ENCODE measurements around the gene ANKIB1. TPM values are rescaled to one million over a fixed set of nuclear protein-coding genes. Genes with fewer than 3 reads are reported as not detected.

Gene ANKIB1
- polyA plus RNA-seq, 1 of the 3 experiments (the other 2 are of a cell fraction): 24.6 TPM

DNA sequence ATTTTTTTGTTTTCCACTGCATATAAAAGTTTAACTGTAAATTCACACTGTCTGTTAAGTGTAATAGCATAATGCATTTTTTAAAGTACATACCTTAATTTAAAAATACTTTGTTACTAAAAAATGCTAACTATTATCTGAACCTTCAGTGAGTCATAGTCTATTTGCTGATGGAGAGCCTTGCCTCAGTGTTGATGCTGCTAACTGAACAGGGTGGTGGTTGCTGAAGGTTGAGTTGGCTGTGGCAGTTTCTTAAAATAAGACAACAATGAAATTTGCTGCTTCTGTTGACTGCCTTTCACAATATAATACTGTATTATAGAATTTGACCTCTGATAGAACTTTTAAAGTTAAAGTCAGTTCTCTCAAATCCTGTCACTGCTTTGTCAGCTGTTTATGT, 129.2 kb downstream of the ANKIB1 start:
- no peak for DNase-seq
- H3K4me2 ChIP-seq: no peak overlapping the region
- ChIA-PET CTCF (interaction anchor here (1.4 kb wide), 1 partner anchor 14 kb away, joined by 3 read pairs; no protein-coding TSS in a partner anchor), POLR2A (no interaction called here)
- H3K4me3 ChIP-seq (ENCODE audit: low read depth in 2 of 2, low read length in 1 of 2): no peak overlapping the region
- H3K9me2 ChIP-seq: no peaks in the 10 kb centered on the region
- no peaks in the 10 kb centered on the region for H3K4me1 ChIP-seq (ENCODE audit: control insufficient read depth in 1 of 2, insufficient read depth in 2 of 2, low read depth in 1 of 2, low read length in 1 of 2)
- no peak overlapping the region for H2AFZ ChIP-seq (ENCODE audit: low read depth)
- no peaks in the 10 kb centered on the region for H3K79me2 ChIP-seq (ENCODE audit: insufficient read depth)
- H3K9ac ChIP-seq: no peak overlapping the region
- no peaks in the 10 kb centered on the region for H3K27me3 ChIP-seq (ENCODE audit: insufficient read depth)
- no peaks in the 10 kb centered on the region for H3K9me3 ChIP-seq
- no peak overlapping the region for H3K27ac ChIP-seq (ENCODE audit: low read depth in 2 of 2, low read length in 1 of 2)
- no peaks in the 10 kb centered on the region for H4K20me1 ChIP-seq (ENCODE audit: insufficient read depth)
- H3K36me3 ChIP-seq (replicated peaks in 1 of 2; ENCODE audit: control insufficient read depth in 1 of 2, insufficient read depth in 2 of 2, low read length in 1 of 2): peaks cover 62 to 68% of the 10 kb centered on the region in 2 experiments
- no peak for TF ChIP-seq RAD21 (IDR thresholded peaks at IDR 0.05; ENCODE audit: low read length)
- no peak for TF ChIP-seq NFIC (IDR thresholded peaks at IDR 0.05; ENCODE audit: borderline replicate concordance)
- no peak for TF ChIP-seq YY1 (IDR thresholded peaks at IDR 0.05; ENCODE audit: low read depth)
- TF ChIP-seq, protein P1, sequence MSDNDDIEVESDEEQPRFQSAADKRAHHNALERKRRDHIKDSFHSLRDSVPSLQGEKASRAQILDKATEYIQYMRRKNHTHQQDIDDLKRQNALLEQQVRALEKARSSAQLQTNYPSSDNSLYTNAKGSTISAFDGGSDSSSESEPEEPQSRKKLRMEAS (IDR thresholded peaks at IDR 0.05; ENCODE audit: low read depth): no peak
- TF ChIP-seq RXRA (IDR thresholded peaks at IDR 0.05; ENCODE audit: borderline replicate concordance, low read depth): no peak
- TF ChIP-seq RCOR1 (IDR thresholded peaks at IDR 0.05; ENCODE audit: low read length): no peak
- TF ChIP-seq GATA2 (CRISPR knock-in tag; IDR thresholded peaks at IDR 0.05): no peak
- no peak for TF ChIP-seq POLR2AphosphoS5 (IDR thresholded peaks at IDR 0.05; ENCODE audit: low read depth, low read length)
- TF ChIP-seq TEAD4 (IDR thresholded peaks at IDR 0.05; ENCODE audit: borderline replicate concordance, insufficient read depth): no peak
- TF ChIP-seq, protein P2, sequence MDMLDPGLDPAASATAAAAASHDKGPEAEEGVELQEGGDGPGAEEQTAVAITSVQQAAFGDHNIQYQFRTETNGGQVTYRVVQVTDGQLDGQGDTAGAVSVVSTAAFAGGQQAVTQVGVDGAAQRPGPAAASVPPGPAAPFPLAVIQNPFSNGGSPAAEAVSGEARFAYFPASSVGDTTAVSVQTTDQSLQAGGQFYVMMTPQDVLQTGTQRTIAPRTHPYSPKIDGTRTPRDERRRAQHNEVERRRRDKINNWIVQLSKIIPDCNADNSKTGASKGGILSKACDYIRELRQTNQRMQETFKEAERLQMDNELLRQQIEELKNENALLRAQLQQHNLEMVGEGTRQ (IDR thresholded peaks at IDR 0.05; ENCODE audit: borderline replicate concordance, low read depth, low read length): no peak
- TF ChIP-seq FOSL2 (IDR thresholded peaks at IDR 0.05; ENCODE audit: borderline replicate concordance, low read depth): no peak
- no peak for TF ChIP-seq TAF1 (IDR thresholded peaks at IDR 0.05; ENCODE audit: borderline replicate concordance, low read depth, low read length)
- TF ChIP-seq, protein P3, sequence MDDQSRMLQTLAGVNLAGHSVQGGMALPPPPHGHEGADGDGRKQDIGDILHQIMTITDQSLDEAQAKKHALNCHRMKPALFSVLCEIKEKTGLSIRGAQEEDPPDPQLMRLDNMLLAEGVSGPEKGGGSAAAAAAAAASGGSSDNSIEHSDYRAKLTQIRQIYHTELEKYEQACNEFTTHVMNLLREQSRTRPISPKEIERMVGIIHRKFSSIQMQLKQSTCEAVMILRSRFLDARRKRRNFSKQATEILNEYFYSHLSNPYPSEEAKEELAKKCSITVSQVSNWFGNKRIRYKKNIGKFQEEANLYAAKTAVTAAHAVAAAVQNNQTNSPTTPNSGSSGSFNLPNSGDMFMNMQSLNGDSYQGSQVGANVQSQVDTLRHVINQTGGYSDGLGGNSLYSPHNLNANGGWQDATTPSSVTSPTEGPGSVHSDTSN (IDR thresholded peaks at IDR 0.05): no peak
- H3F3A ChIP-seq (replicated peaks; ENCODE audit: insufficient read depth): peaks cover 5% of the 10 kb centered on the region

DNA sequence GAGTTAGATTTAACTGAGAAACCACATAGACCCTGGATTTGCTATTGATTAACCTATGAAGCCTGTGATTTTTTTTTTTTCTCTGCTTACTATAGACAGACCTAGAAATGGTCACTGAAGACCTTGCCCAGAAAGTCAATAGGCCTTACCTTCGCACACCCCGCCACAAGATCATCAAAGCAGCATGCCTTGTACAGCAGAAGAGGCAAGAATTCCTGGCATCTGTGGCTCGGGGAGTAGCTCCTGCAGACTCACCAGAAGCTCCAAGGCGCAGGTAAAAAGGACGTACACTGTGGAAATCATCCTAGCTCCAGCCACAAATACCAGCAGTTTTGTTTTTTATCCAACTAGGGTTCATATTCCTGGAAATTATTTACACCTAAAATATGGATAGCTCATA, 145.3 kb downstream of the ANKIB1 start:
- Histone ChIP-seq H3K27me3 (ENCODE audit: insufficient read depth) (no peaks in the 10 kb centered on the region), H3K9ac (no peak overlapping the region), H3K9me3 (no peaks in the 10 kb centered on the region), H4K20me1 (ENCODE audit: insufficient read depth) (no peaks in the 10 kb centered on the region), H3K4me1 (ENCODE audit: control insufficient read depth in 1 of 2, insufficient read depth in 2 of 2, low read depth in 1 of 2, low read length in 1 of 2) (no peaks in the 10 kb centered on the region; a peak in 1 of 4 replicates), H3K79me2 (ENCODE audit: insufficient read depth) (no peaks in the 10 kb centered on the region), H3K9me2 (no peaks in the 10 kb centered on the region), H2AFZ (ENCODE audit: low read depth) (no peak overlapping the region), H3K36me3 (replicated peaks in 1 of 2; ENCODE audit: control insufficient read depth in 1 of 2, insufficient read depth in 2 of 2, low read length in 1 of 2) (peaks cover 85 to 90% of the 10 kb centered on the region in 2 experiments), H3K27ac (ENCODE audit: low read depth in 2 of 2, low read length in 1 of 2) (no peak overlapping the region), H3F3A (replicated peaks; ENCODE audit: insufficient read depth) (peaks cover 3% of the 10 kb centered on the region), H3K4me2 (no peak overlapping the region), H3K4me3 (ENCODE audit: low read depth in 2 of 2, low read length in 1 of 2) (no peak overlapping the region)
- TF ChIP-seq RCOR1 (IDR thresholded peaks at IDR 0.05; ENCODE audit: low read length) (no peak), SIN3A (IDR thresholded peaks at IDR 0.05; ENCODE audit: borderline replicate concordance, low read depth, low read length) (no peak), MEF2A (IDR thresholded peaks at IDR 0.05; ENCODE audit: borderline replicate concordance, low read depth) (no peak), TEAD4 (IDR thresholded peaks at IDR 0.05; ENCODE audit: borderline replicate concordance, insufficient read depth) (no peak), TCF12 (IDR thresholded peaks at IDR 0.05) (no peak), FOXM1 (IDR thresholded peaks at IDR 0.05; ENCODE audit: low read depth) (no peak), NFIC (IDR thresholded peaks at IDR 0.05; ENCODE audit: borderline replicate concordance) (no peak), FOXJ3 (CRISPR knock-in tag; IDR thresholded peaks at IDR 0.05) (no peak), SMC3 (IDR thresholded peaks at IDR 0.05; ENCODE audit: low read depth, low read length) (no peak), RFX5 (IDR thresholded peaks at IDR 0.05; ENCODE audit: low read length) (no peak), YY1 (IDR thresholded peaks at IDR 0.05; ENCODE audit: low read depth) (no peak), EZH2phosphoT487 (IDR thresholded peaks at IDR 0.05; ENCODE audit: borderline replicate concordance, low read depth) (no peak)
- TF ChIP-seq, protein P3 (IDR thresholded peaks at IDR 0.05): no peak
- TF ChIP-seq, protein P2 (IDR thresholded peaks at IDR 0.05; ENCODE audit: borderline replicate concordance, low read depth, low read length): no peak
- CTCF ChIA-PET: no interaction called here
- no peak for DNase-seq
- WGBS (ENCODE audit: low lambda C conversion rate): 94% methylated on average over 5 of the region's 5 CpGs
- POLR2A ChIA-PET: no interaction called here
